HFFc6 (cell line): ENCODE measurements around the gene KIF25. TPM values are rescaled to one million over a fixed set of nuclear protein-coding genes. Genes with fewer than 3 reads are reported as not detected.

Source experiments
- DNase-seq: peaks from one replicate; pipeline ENCODE4 v3.0.0-alpha.2; 2018
- H3K27ac Mint-ChIP-seq: 2 replicates; pipeline ENCODE4 v1.8.0; 2020; ENCODE audit warnings: mild to moderate bottlenecking, mixed read lengths
- H3K27me3 Mint-ChIP-seq: 2 replicates; pipeline ENCODE4 v1.8.0; 2021; ENCODE audit warnings: mild to moderate bottlenecking, moderate library complexity, mixed read lengths; ENCODE audit not compliant: insufficient read depth
- H3K36me3 Mint-ChIP-seq: 2 replicates; pipeline ENCODE4 v1.8.0; 2021; ENCODE audit warnings: low read depth, mixed read lengths
- H3K4me1 Mint-ChIP-seq: 2 replicates; pipeline ENCODE4 v1.8.0; 2020; ENCODE audit warnings: low read depth, mixed read lengths
- H3K4me3 Mint-ChIP-seq: 2 replicates; pipeline ENCODE4 v1.8.0; 2020; ENCODE audit warnings: mild to moderate bottlenecking, moderate library complexity, mixed read lengths
- H3K9me3 Mint-ChIP-seq: 2 replicates; pipeline ENCODE4 v1.8.0; 2020; ENCODE audit warnings: mild to moderate bottlenecking, mixed read lengths
- CTCF ChIP-seq: fragments of 200-600 bp; sonication (generic); IDR thresholded peaks from 2 replicates; pipeline ENCODE4 v1.5.0; 2021; ENCODE audit warnings: antibody characterized with exemption, mild to moderate bottlenecking
- total RNA-seq, 6 experiments: library from RNA; stranded (reverse); fragmentation: NEBNext Ultra II Directional; extraction: Animal tissue kit (Norgen Biotek cat#: 25700); gene quantifications; 2 replicates in 1 of 6; 3 replicates in 5 of 6; pipeline ENCODE4 v1.2.3, GENCODE V29; 2021

Gene KIF25
- total RNA-seq, 6 experiments from 2014 or later: not detected

- Mint-ChIP-seq H3K36me3 (no peaks in the 10 kb centered on the region), H3K27me3 (peaks cover 21% of the 10 kb centered on the region), H3K4me3 (no peak overlapping the region), H3K4me1 (no peaks in the 10 kb centered on the region), H3K27ac (no peak overlapping the region), H3K9me3 (peaks cover 13% of the 10 kb centered on the region; the same call in 1 of the 2 replicates)
- DNase-seq: no peak
- TF ChIP-seq CTCF: no peak
These were observed 95.6 kb downstream of the KIF25 start for GRCh38 chr6:168093071-168093505.

- Mint-ChIP-seq H3K36me3 (no peaks in the 10 kb centered on the region), H3K4me3 (no peak overlapping the region), H3K27ac (no peak overlapping the region), H3K9me3 (peaks cover 13% of the 10 kb centered on the region; the same call in 1 of the 2 replicates), H3K4me1 (no peaks in the 10 kb centered on the region), H3K27me3 (peaks cover 18% of the 10 kb centered on the region)
- TF ChIP-seq CTCF: no peak
- no peak for DNase-seq
These were observed 96.2 kb downstream of the KIF25 start for GRCh38 chr6:168093634-168094033.

Other genes starting within 250 kb of the KIF25 start
- 10 to 100 TPM; 16.1 to 20.3 (median 17.4) TPM for gene AFDN, start 170.8 kb upstream of the KIF25 start, total RNA-seq
- not detected for gene FRMD1, start 81.5 kb downstream of the KIF25 start, total RNA-seq